ENCODE data around the gene EEF1AKMT1.

EEF1AKMT1 gene

DNA sequence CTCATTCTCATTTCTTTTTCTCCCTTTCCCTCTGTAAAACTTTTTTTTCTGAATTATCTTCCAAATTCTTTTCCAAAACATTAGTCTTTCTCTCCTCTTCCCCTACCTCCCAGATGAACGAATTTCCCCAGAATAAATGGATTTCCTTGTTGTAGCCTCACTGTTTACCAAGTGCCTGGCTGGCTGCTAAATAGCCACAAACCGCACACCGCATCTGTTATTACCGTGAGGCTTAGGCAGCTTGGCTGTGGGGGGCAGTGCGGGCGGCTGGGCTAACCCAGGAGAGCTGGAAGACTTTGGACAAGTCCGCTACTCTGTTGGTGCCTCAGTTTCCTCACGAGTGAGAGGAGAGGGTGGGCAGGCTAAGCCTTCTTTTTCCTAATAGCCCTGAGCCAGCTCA, 59.6 kb downstream of the EEF1AKMT1 start:
- TF ChIP-seq, protein P1, sequence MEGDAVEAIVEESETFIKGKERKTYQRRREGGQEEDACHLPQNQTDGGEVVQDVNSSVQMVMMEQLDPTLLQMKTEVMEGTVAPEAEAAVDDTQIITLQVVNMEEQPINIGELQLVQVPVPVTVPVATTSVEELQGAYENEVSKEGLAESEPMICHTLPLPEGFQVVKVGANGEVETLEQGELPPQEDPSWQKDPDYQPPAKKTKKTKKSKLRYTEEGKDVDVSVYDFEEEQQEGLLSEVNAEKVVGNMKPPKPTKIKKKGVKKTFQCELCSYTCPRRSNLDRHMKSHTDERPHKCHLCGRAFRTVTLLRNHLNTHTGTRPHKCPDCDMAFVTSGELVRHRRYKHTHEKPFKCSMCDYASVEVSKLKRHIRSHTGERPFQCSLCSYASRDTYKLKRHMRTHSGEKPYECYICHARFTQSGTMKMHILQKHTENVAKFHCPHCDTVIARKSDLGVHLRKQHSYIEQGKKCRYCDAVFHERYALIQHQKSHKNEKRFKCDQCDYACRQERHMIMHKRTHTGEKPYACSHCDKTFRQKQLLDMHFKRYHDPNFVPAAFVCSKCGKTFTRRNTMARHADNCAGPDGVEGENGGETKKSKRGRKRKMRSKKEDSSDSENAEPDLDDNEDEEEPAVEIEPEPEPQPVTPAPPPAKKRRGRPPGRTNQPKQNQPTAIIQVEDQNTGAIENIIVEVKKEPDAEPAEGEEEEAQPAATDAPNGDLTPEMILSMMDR (conservative IDR thresholded peaks at IDR 0.05) = no peak
- no peak for TF ChIP-seq ZFX (IDR thresholded peaks at IDR 0.05)
- H3K27ac ChIP-seq = no peak overlapping the region

DNA sequence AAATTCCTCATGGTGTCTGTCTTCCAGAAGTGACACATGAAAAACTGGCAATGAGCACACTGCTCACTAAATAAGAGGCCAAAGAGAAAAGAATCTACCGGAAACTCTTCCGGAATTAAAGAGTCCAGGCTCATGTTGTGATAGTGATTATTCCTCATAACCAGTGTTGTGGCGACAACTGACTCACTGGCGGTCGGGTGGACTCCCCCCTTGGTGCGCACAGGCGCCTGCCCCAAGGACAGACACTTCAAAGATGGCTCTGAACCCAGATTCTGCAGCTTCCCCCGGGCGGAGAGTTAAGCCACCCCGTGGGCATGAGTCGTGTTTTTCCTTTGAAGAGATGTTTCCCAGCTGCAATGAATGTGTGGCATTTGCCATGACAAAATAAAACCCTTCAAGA, 60.0 kb downstream of the EEF1AKMT1 start:
- H3K27ac ChIP-seq = no peak overlapping the region
- TF ChIP-seq ZFX (IDR thresholded peaks at IDR 0.05) = no peak
- TF ChIP-seq, protein P1 (conservative IDR thresholded peaks at IDR 0.05) = no peak

DNA sequence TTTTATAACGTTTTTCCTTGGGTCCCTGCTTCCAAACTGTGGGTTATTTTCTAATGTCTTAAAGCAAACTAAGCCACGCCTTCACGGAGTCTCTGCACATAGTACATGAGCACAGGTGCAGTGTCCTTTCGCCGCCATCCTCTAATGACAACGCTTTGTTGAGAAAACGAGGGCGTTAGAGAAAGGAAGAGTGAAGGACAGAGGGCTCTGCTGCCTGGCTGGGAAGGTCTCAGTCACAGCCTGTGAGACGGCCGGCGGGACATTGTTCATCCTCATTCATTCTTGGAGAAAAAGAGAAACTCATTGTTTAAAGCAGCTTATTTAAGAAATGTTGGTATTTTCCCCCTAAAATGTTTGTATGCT, 60.8 kb downstream of the EEF1AKMT1 start:
- no peak overlapping the region for H3K27ac ChIP-seq
- TF ChIP-seq, protein P1 (conservative IDR thresholded peaks at IDR 0.05) = no peak
- no peak for TF ChIP-seq ZFX (IDR thresholded peaks at IDR 0.05)

DNA sequence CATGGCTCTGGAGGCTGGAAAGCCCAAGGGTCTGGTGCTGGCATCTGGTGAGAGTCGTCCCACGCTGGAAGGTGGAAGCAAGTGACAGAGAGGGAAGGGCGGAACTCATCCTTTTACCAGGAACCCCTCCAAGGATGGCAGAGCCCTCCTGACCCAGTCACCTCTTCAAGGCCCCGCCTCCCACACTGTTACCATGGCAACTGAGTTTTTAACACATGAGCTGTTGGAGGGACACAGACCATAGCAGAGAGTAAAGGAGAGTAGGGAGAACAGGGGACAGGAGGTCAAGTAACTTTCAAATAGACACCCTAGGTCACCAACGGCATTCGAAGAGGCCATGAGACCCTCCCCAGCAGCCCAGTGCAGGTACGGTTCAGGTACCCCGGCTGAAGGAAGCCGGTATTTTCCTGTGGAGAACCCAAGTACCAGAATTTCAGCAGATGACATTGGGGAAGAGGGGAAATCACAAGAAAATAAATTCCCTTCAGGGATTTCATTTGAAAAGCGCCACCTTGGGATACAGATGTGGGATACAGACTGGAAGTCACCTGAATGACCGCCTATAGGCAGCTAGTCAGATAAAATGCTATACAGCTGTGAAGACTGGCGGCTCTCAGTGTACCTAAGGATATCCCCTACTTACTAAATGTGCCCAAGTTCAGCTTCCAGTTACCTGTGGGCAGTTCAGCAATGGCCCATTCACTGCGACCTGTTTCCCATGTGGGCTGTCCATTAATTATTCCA, 62.3 kb downstream of the EEF1AKMT1 start:
- no peak for TF ChIP-seq ZFX (IDR thresholded peaks at IDR 0.05)
- TF ChIP-seq, protein P1 (conservative IDR thresholded peaks at IDR 0.05) = no peak
- no peak overlapping the region for H3K27ac ChIP-seq

DNA sequence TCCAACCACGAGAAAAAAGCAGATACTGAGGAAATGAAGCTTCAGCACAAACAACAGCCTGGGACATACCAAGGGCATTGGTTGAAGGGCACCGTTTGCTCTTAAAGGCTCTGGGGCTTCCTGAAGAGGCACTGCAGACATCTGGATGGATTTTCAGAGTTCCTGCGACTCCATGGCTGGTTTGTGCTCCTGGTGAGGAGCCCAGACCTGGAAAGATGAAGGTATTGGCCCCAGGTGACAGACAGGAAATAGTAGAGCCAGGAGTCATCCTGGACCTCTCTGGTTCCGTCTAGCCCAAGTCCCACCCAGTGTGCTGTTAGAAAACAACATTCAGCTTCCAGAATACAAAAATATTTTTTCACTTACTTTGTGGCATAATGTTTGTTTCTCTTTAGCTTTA, 64.0 kb downstream of the EEF1AKMT1 start:
- TF ChIP-seq ZFX (IDR thresholded peaks at IDR 0.05) = no peak
- H3K27ac ChIP-seq = no peak overlapping the region

DNA sequence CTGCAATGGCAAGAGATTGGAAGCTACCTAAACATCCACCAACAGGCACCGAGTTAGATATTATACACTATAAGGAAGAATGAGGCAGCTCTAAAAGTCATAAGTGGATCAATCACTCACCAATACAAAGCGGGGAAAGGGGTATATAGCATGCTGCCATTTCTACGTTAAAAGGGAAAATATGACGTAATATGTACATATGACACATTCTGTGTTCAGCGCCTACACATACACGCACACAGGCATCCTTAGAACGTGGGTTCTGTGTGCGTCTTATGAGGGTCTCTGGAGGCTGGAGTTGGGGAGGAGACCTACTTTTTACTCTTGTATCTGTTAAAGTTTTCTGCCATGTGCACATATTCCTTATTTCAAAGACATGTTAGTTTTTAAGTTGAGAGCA, 64.4 kb downstream of the EEF1AKMT1 start:
- TF ChIP-seq ZFX (IDR thresholded peaks at IDR 0.05) = no peak
- TF ChIP-seq, protein P1 (conservative IDR thresholded peaks at IDR 0.05) = no peak

DNA sequence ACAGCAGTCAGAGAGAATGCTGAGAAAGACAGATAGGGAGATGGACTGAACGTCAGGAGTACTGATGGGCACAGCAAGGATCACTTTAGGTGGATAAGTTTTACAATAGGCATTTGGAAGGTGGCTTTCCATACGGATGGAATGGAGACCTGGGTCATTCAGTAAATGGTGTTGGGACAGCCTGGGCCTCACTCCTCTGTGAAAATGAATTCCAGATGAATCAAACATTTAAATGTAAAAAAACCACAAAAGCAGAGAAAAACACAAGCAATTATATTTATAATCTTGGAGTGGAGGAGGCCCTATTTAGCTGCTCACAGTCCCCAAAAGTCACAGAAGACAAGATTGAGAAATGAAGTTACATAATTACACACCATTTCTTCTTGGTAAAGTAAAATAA, 65.5 kb downstream of the EEF1AKMT1 start:
- TF ChIP-seq, protein P1 (conservative IDR thresholded peaks at IDR 0.05) = no peak
- TF ChIP-seq ZFX (IDR thresholded peaks at IDR 0.05) = no peak
- H3K27ac ChIP-seq = no peak overlapping the region

More for the DNA sequence above, 64.4 kb downstream of the EEF1AKMT1 start:
- no peak overlapping the region for H3K27ac ChIP-seq

DNA sequence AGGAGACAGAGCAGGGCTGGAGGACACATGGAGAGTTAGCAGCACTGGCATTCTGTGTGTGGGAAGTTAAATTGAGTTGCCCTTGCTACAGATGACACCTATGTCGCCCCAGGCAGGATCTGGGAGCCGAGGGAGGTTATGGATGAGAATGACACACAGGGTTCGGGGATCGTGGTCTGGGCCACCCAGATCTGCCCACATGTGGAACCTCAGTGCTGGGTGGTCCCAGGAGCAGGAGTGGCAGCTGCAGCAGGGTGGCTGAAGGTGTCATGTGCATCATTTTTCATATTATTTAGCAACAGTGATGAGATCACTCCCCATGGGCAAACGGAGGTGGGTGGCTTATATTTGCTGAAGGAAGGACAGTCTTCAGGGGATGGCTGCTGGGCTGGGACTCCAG, 67.1 kb downstream of the EEF1AKMT1 start:
- H3K27ac ChIP-seq = no peak overlapping the region
- TF ChIP-seq, protein P1 (conservative IDR thresholded peaks at IDR 0.05) = no peak
- no peak for TF ChIP-seq ZFX (IDR thresholded peaks at IDR 0.05)
